Fibroblast of villous mesenchyme (primary cell): ENCODE data around the gene GRIA3. TPM values are rescaled to one million over a fixed set of nuclear protein-coding genes. Genes with fewer than 3 reads are reported as not detected.

Source experiments
- DNase-seq: peaks from one replicate; pipeline ENCODE4 v3.0.0-alpha.2; 2010; ENCODE audit warnings: low read depth
- H3K4me3 ChIP-seq: 2 replicates; pipeline ENCODE4 v1.5.1; 2011; ENCODE audit warnings: low read depth, mild to moderate bottlenecking, low read length
- total RNA-seq: library from RNA; depleted of rRNA; stranded (reverse); fragments of >200 nt; gene quantifications from 2 replicates; pipeline ENCODE4 v1.2.3, GENCODE V29; 2012
- TF ChIP-seq, protein P1 (sequence below): IDR thresholded peaks from 2 replicates; pipeline ENCODE4 v1.5.1; 2012; ENCODE audit warnings: low read depth, mild to moderate bottlenecking, low read length; ENCODE audit not compliant: insufficient read depth

GRIA3 gene
- total RNA-seq, 1 donor, result 19.4 TPM

GRCh38 chrX:123310112-123310511 is 126.0 kb downstream of the GRIA3 start:
- DNase-seq, result no peak
- TF ChIP-seq, protein P1, sequence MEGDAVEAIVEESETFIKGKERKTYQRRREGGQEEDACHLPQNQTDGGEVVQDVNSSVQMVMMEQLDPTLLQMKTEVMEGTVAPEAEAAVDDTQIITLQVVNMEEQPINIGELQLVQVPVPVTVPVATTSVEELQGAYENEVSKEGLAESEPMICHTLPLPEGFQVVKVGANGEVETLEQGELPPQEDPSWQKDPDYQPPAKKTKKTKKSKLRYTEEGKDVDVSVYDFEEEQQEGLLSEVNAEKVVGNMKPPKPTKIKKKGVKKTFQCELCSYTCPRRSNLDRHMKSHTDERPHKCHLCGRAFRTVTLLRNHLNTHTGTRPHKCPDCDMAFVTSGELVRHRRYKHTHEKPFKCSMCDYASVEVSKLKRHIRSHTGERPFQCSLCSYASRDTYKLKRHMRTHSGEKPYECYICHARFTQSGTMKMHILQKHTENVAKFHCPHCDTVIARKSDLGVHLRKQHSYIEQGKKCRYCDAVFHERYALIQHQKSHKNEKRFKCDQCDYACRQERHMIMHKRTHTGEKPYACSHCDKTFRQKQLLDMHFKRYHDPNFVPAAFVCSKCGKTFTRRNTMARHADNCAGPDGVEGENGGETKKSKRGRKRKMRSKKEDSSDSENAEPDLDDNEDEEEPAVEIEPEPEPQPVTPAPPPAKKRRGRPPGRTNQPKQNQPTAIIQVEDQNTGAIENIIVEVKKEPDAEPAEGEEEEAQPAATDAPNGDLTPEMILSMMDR, result no peak
- H3K4me3 ChIP-seq, result no peak overlapping the region

GRCh38 chrX:123311486-123311885 is 127.4 kb downstream of the GRIA3 start:
- TF ChIP-seq, protein P1, result no peak
- H3K4me3 ChIP-seq, result no peak overlapping the region
- no peak for DNase-seq

DNA sequence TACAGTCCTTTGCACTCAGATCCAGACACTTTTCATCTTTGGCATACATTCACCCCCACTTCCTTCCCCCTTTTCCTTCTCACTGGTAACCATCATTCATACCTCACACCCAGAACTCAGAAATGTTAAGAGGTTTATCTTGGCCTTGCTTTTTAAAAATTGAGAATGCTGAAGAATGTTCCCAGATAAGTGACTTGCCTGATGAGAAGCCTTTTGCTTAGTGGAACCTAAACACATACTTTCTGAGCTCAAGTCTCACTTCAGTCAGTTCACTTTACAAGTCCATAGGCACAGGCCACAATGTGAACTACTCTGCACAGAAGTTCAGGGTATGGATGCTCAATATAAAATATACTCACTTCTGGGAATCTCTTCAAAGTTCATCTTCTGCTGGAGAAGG is 129.4 kb downstream of the GRIA3 start:
- DNase-seq, result no peak
- TF ChIP-seq, protein P1, result no peak
- H3K4me3 ChIP-seq, result no peak overlapping the region

DNA sequence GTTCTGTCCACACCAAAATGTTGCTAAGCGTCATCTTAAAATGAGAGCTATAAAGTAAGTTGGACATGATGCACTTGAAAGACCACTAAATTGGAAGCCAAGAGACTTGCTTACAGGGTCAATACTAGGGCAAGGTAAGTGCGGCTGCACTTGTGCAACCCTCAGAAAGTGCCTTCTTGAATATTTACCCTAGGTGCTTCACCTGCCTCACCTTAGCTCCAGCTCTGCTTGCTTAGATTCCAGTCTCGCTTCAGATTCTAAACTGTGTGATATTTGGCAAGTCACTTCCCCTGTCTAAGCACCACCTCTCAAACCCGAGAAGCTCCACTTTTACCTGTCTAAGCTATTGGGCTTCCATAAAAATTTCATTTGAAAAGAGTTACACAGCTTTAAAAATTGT is 136.5 kb downstream of the GRIA3 start:
- no peak overlapping the region for H3K4me3 ChIP-seq
- TF ChIP-seq, protein P1, result no peak
- no peak for DNase-seq

- TF ChIP-seq, protein P1, result no peak
- no peak for DNase-seq
- no peak overlapping the region for H3K4me3 ChIP-seq
Observed at GRCh38 chrX:123322536-123322935, 138.5 kb downstream of the GRIA3 start.

DNA sequence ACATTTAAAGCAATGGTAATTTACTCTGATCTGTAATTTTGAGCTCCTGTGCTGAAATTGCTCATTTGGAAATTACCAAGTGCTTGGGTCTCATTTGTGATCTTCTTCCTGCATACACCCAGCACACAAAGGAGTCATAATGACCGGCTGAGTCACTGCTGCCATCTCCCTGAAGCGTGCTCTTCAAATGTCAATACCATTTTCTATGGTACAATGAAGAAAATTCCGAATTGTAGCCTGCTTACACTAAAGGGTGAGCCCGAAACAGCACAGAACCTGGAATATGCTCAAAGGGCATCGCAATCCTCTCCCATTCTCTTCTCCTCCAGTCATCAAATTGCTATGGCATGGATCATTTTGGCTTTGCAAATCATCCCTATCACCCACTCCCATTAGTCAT is 140.5 kb downstream of the GRIA3 start:
- H3K4me3 ChIP-seq, result no peak overlapping the region
- DNase-seq, result no peak

More for the DNA sequence above, 140.5 kb downstream of the GRIA3 start:
- TF ChIP-seq, protein P1, result no peak
